Stimulated activated CD4-positive, alpha-beta T cell treated with anti-CD3 and anti-CD28 coated beads, Interleukin-4, amount 100 ng/mL, for 24 hours (primary cell): ENCODE results near the gene NHLRC3.
"Not testable (repeated sequence)": the region's sequence is repeated elsewhere in the genome, so short reads cannot be mapped to it uniquely, and the experiment has no call there.

ENCODE experiments used
- DNase-seq: peaks from one replicate; pipeline ENCODE4 v3.0.0-alpha.2; 2020

NHLRC3 gene

GRCh38 chr13:39047560-39047959, 9.3 kb downstream of the NHLRC3 start:
- DNase-seq = no peak

GRCh38 chr13:39048806-39049205, 10.6 kb downstream of the NHLRC3 start:
- DNase-seq = no peak

GRCh38 chr13:39049274-39049673, 11.0 kb downstream of the NHLRC3 start:
- no peak for DNase-seq

- DNase-seq = no peak
These were observed 12.9 kb downstream of the NHLRC3 start for GRCh38 chr13:39051157-39051556.

GRCh38 chr13:39052944-39053343, 14.7 kb downstream of the NHLRC3 start:
- DNase-seq = no peak

- DNase-seq = no peak
These were observed 15.9 kb downstream of the NHLRC3 start for GRCh38 chr13:39054112-39054511.

GRCh38 chr13:39056018-39056417, 17.8 kb downstream of the NHLRC3 start:
- no peak for DNase-seq

- no peak for DNase-seq
These were observed 19.8 kb downstream of the NHLRC3 start for GRCh38 chr13:39058040-39058439.

GRCh38 chr13:39062004-39062403, 23.7 kb downstream of the NHLRC3 start:
- DNase-seq = no peak

- no peak for DNase-seq
These were observed 34.6 kb downstream of the NHLRC3 start for GRCh38 chr13:39072842-39073241.

- DNase-seq = no peak
These were observed 35.7 kb downstream of the NHLRC3 start for GRCh38 chr13:39073983-39074382.

- not testable (repeated sequence) for DNase-seq
These were observed 48.1 kb downstream of the NHLRC3 start for GRCh38 chr13:39086251-39086945.

- no peak for DNase-seq
These were observed 53.3 kb downstream of the NHLRC3 start for GRCh38 chr13:39091586-39091985.

- peak; percentile 12 for DNase-seq
These were observed 57.2 kb downstream of the NHLRC3 start for GRCh38 chr13:39095500-39095899.

GRCh38 chr13:39099231-39099630, 61.0 kb downstream of the NHLRC3 start:
- DNase-seq = no peak
